ENCODE results near the gene CAVIN1.
"Not testable (repeated sequence)": the region's sequence is repeated elsewhere in the genome, so short reads cannot be mapped to it uniquely, and the experiment has no call there.

Gene CAVIN1

GRCh38 chr17:42404326-42405055 is 18.6 kb downstream of the CAVIN1 start:
- no peak for DNase-seq

GRCh38 chr17:42403150-42403549 is 19.9 kb downstream of the CAVIN1 start:
- DNase-seq: no peak

GRCh38 chr17:42402117-42402516 is 20.9 kb downstream of the CAVIN1 start:
- no peak for DNase-seq

GRCh38 chr17:42400844-42401375 is 22.1 kb downstream of the CAVIN1 start:
- DNase-seq: not testable (repeated sequence)

GRCh38 chr17:42399948-42400843 is 22.9 kb downstream of the CAVIN1 start:
- DNase-seq: no peak

GRCh38 chr17:42399121-42399520 is 23.9 kb downstream of the CAVIN1 start:
- DNase-seq: no peak

GRCh38 chr17:42395601-42396000 is 27.5 kb downstream of the CAVIN1 start:
- DNase-seq: not testable (repeated sequence)

GRCh38 chr17:42394838-42395237 is 28.2 kb downstream of the CAVIN1 start:
- DNase-seq: no peak

GRCh38 chr17:42392692-42393415 is 30.2 kb downstream of the CAVIN1 start:
- DNase-seq: no peak

- not testable (repeated sequence) for DNase-seq
Observed at GRCh38 chr17:42391439-42391838, 31.6 kb downstream of the CAVIN1 start.

GRCh38 chr17:42389899-42390298 is 33.2 kb downstream of the CAVIN1 start:
- DNase-seq: no peak

- no peak for DNase-seq
Observed at GRCh38 chr17:42389135-42389417, 34.0 kb downstream of the CAVIN1 start.

- DNase-seq: peak; percentile 100
Observed at GRCh38 chr17:42388381-42389134, 34.5 kb downstream of the CAVIN1 start, which contains the start of gene STAT3. TSS of gene STAT3 (minus strand) at chr17:42388442. CDS start at chr17:42348516, 39,926 bp downstream.

- DNase-seq: peak; percentile 41
Observed at GRCh38 chr17:42387661-42388380, 35.2 kb downstream of the CAVIN1 start.

GRCh38 chr17:42386777-42387657 is 36.0 kb downstream of the CAVIN1 start:
- DNase-seq: no peak

- DNase-seq: no peak
Observed at GRCh38 chr17:42381898-42382297, 41.2 kb downstream of the CAVIN1 start.

- DNase-seq: no peak
Observed at GRCh38 chr17:42380935-42381334, 42.1 kb downstream of the CAVIN1 start.

- DNase-seq: peak; percentile 37
Observed at GRCh38 chr17:42378959-42379594, 44.0 kb downstream of the CAVIN1 start.

GRCh38 chr17:42378359-42378958 is 44.6 kb downstream of the CAVIN1 start:
- DNase-seq: no peak

GRCh38 chr17:42373896-42374295 is 49.2 kb downstream of the CAVIN1 start:
- DNase-seq: no peak

Data from right hindlimb (tissue), 1 donor.